GM23248 (cell line): ENCODE data around the gene CEP78.

Experiments
- EZH2 ChIP-seq: fragments of 200-600 bp; sonication (generic); IDR thresholded peaks from 2 replicates; pipeline ENCODE4 v1.6.1; 2018; ENCODE audit warnings: antibody characterized with exemption, mild to moderate bottlenecking; ENCODE audit not compliant: insufficient read depth, poor library complexity, severe bottlenecking
- EZH2phosphoT487 ChIP-seq: fragments of 200-600 bp; sonication (generic); IDR thresholded peaks from 2 replicates; pipeline ENCODE4 v1.6.1; 2018; ENCODE audit warnings: antibody characterized with exemption, moderate library complexity, mild to moderate bottlenecking, low read depth; ENCODE audit not compliant: insufficient read depth

GRCh38 chr9:78248635-78249034, 12.8 kb downstream of the CEP78 start:
- TF ChIP-seq EZH2phosphoT487, result no peak
- no peak for TF ChIP-seq EZH2
